Measurements from ENCODE around the gene ADO. TPM values are rescaled to one million over a fixed set of nuclear protein-coding genes. Genes with fewer than 3 reads are reported as not detected.

ADO gene
- total and polyA plus RNA-seq, 2 of the 13 experiments (the other 11 are each of a cell fraction or from before 2014, with no cell fraction given) = 8.9 to 15.9 TPM

DNA sequence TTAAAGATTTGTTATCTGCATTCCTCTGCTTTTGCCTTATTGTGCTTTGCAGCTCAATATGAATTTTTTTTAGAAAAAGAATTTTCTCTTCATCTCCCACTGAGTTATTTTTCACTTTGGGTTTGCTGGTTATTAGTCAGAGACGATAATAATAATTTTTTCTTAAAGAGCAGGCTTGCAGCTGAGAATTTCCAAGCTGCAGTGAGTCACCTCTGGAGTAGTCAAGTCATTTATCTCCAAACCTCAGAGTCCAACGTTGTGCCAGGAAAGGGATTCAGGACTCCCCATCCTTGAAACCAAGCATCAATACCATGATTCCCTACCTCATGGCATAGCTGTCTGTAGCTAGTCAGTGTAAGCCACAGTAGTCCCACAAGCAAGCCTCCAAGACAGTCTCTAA lies 26.8 kb downstream of the ADO start:
- ATAC-seq (no peak), FAIRE-seq (no peak), DNase-seq (ENCODE audit: low spot score) (no peak)
- H3K9ac ChIP-seq (ENCODE audit: insufficient read depth, low read depth, low read length) = no peak overlapping the region
- H4K20me1 ChIP-seq (ENCODE audit: insufficient read depth, low read length) = no peaks in the 10 kb centered on the region
- H2AFZ ChIP-seq (ENCODE audit: low read length) = no peak overlapping the region
- no peaks in the 10 kb centered on the region for H3K79me2 ChIP-seq (ENCODE audit: insufficient read depth, low read length)
- POLR2A ChIA-PET = no interaction called here
- WGBS (ENCODE audit: low lambda C conversion rate) = 0% methylated on average over 2 of the region's 2 CpGs
- H3K4me2 ChIP-seq (ENCODE audit: low read depth, low read length) = no peak overlapping the region
- H3K27ac ChIP-seq (ENCODE audit: extremely low read length, insufficient read depth, low read length) = no peak overlapping the region
- no peaks in the 10 kb centered on the region for H3K36me3 ChIP-seq (replicated peaks in 1 of 2; ENCODE audit: control insufficient read depth in 1 of 2, insufficient read depth in 2 of 2, low read length in 2 of 2)
- CTCF ChIA-PET (ENCODE audit: low intra/inter-chr PET ratio, low total read pairs) = no interaction called here
- no peak overlapping the region for H3K4me3 ChIP-seq (replicated peaks in 1 of 3; ENCODE audit: insufficient read depth in 1 of 3, low read depth in 2 of 3, low read length in 3 of 3)
- in situ Hi-C loops (cut with HindIII; ENCODE audit: extremely low pct_ligation_motif_present, low pct_unique_long_range_greater_than_20kb) (no loop called here), intact Hi-C loops (cut with micrococcal nuclease; ENCODE audit: unreplicated experiment) (no loop called here)
- H3K4me1 ChIP-seq (ENCODE audit: insufficient read depth, low read length) = no peaks in the 10 kb centered on the region
- no peaks in the 10 kb centered on the region for H3K9me3 ChIP-seq (ENCODE audit: low read length)
- no TSS peak for BruUV-seq (replicated peaks)
- TF ChIP-seq ZNF788 (CRISPR knock-in tag; IDR thresholded peaks at IDR 0.05; ENCODE audit: borderline replicate concordance) (no peak), TOE1 (CRISPR knock-in tag; IDR thresholded peaks at IDR 0.05) (no peak), ZC3H13 (CRISPR knock-in tag; IDR thresholded peaks at IDR 0.05) (no peak), NPAS2 (CRISPR knock-in tag; IDR thresholded peaks at IDR 0.05; ENCODE audit: borderline replicate concordance) (no peak), RARG (CRISPR knock-in tag; IDR thresholded peaks at IDR 0.05; ENCODE audit: low read depth) (no peak), FOXK2 (IDR thresholded peaks at IDR 0.05) (no peak), KLF6 (CRISPR knock-in tag; IDR thresholded peaks at IDR 0.05) (no peak), ZNF607 (CRISPR knock-in tag; IDR thresholded peaks at IDR 0.05; ENCODE audit: borderline replicate concordance) (no peak), ZNF780A (CRISPR knock-in tag; IDR thresholded peaks at IDR 0.05) (no peak), CEBPB (IDR thresholded peaks at IDR 0.05; ENCODE audit: borderline replicate concordance, low read depth, low read length) (no peak)
- TF ChIP-seq, protein P1, sequence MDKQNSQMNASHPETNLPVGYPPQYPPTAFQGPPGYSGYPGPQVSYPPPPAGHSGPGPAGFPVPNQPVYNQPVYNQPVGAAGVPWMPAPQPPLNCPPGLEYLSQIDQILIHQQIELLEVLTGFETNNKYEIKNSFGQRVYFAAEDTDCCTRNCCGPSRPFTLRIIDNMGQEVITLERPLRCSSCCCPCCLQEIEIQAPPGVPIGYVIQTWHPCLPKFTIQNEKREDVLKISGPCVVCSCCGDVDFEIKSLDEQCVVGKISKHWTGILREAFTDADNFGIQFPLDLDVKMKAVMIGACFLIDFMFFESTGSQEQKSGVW (CRISPR knock-in tag; IDR thresholded peaks at IDR 0.05; ENCODE audit: borderline replicate concordance) = no peak
- H3K27me3 ChIP-seq (ENCODE audit: control insufficient read depth in 1 of 2, insufficient read depth in 2 of 2, low read length in 2 of 2) = no peaks in the 10 kb centered on the region
